Neural crest cell (in vitro differentiated cells): ENCODE data around the gene ATM. TPM values are rescaled to one million over a fixed set of nuclear protein-coding genes. Genes with fewer than 3 reads are reported as not detected.

Experiments used
- DNase-seq: peaks from one replicate; pipeline ENCODE4 v3.0.0; 2021; ENCODE audit warnings: low read depth, mixed read lengths, low spot score
- H3K27ac Mint-ChIP-seq: one replicate; pipeline ENCODE4 v1.8.0; 2021; ENCODE audit warnings: mild to moderate bottlenecking, mixed read lengths; ENCODE audit not compliant: unreplicated experiment
- H3K27me3 Mint-ChIP-seq: 2 replicates; pipeline ENCODE4 v1.8.0; 2021; ENCODE audit warnings: low read depth, mild to moderate bottlenecking, mixed read lengths
- H3K36me3 Mint-ChIP-seq: 2 replicates; pipeline ENCODE4 v1.8.0; 2021; ENCODE audit warnings: low read depth, mild to moderate bottlenecking, mixed read lengths
- H3K4me1 Mint-ChIP-seq: 2 replicates; pipeline ENCODE4 v1.8.0; 2021; ENCODE audit warnings: mixed read lengths
- H3K4me3 Mint-ChIP-seq: one replicate; pipeline ENCODE4 v1.8.0; 2021; ENCODE audit warnings: mild to moderate bottlenecking, mixed read lengths
- H3K9me3 Mint-ChIP-seq: 2 replicates; pipeline ENCODE4 v1.8.0; 2021; ENCODE audit warnings: mixed read lengths
- total RNA-seq: library from RNA; stranded (reverse); gene quantifications from 2 replicates; pipeline ENCODE4 v1.2.1, GENCODE V29; 2021
- TF ChIP-seq, protein P1 (sequence below): fragments of 200-600 bp; sonication (generic); conservative IDR thresholded peaks from 2 replicates; pipeline ENCODE4 v1.5.0; 2021; ENCODE audit warnings: antibody characterized with exemption, mild to moderate bottlenecking

ATM gene
- total RNA-seq, 1 donor from 2014 or later, result 68.5 TPM

DNA sequence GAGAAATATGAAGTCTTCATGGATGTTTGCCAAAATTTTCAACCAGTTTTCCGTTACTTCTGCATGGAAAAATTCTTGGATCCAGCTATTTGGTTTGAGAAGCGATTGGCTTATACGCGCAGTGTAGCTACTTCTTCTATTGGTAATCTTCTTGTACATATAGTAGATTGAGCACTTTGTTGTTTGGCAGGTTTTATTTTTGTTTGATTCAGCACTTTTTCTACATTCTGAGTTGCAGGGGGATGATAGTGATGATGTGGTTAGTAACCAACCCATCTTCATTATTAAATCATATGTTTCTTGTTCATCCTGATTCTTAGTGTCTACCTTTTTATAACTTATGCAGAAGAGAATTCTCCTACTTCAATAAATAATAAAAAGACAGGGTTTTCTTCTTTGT lies 122.9 kb downstream of the ATM start:
- TF ChIP-seq, protein P1, sequence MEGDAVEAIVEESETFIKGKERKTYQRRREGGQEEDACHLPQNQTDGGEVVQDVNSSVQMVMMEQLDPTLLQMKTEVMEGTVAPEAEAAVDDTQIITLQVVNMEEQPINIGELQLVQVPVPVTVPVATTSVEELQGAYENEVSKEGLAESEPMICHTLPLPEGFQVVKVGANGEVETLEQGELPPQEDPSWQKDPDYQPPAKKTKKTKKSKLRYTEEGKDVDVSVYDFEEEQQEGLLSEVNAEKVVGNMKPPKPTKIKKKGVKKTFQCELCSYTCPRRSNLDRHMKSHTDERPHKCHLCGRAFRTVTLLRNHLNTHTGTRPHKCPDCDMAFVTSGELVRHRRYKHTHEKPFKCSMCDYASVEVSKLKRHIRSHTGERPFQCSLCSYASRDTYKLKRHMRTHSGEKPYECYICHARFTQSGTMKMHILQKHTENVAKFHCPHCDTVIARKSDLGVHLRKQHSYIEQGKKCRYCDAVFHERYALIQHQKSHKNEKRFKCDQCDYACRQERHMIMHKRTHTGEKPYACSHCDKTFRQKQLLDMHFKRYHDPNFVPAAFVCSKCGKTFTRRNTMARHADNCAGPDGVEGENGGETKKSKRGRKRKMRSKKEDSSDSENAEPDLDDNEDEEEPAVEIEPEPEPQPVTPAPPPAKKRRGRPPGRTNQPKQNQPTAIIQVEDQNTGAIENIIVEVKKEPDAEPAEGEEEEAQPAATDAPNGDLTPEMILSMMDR, result no peak
- no peaks in the 10 kb centered on the region for H3K9me3 Mint-ChIP-seq
- DNase-seq, result no peak
- H3K4me1 Mint-ChIP-seq, result no peaks in the 10 kb centered on the region
- H3K36me3 Mint-ChIP-seq, result peaks cover 6% of the 10 kb centered on the region
- H3K27me3 Mint-ChIP-seq, result no peaks in the 10 kb centered on the region
- no peak overlapping the region for H3K27ac Mint-ChIP-seq
- H3K4me3 Mint-ChIP-seq, result no peak overlapping the region

DNA sequence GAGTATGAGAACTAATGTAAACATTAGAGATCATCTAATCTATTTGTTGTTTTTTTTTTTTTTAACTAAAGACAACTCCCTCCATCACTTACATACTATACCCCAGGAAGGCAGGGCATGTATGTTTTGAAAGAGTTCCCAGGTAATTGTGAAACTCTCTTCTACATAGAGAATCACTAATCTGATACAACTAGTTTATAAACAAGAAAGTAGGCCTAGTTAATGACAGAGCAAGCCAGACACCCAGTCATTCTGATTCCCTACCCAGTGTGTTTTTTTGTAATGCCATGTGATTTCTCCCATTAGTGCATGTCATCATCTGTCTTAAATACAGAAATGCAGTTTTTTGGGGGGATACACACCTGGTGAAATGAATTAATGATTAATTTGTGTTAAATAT lies 123.6 kb downstream of the ATM start:
- peaks cover 7% of the 10 kb centered on the region for H3K36me3 Mint-ChIP-seq
- H3K4me3 Mint-ChIP-seq, result no peak overlapping the region
- no peak for DNase-seq
- H3K27ac Mint-ChIP-seq, result no peak overlapping the region
- H3K9me3 Mint-ChIP-seq, result no peaks in the 10 kb centered on the region
- TF ChIP-seq, protein P1, result no peak
- H3K4me1 Mint-ChIP-seq, result no peaks in the 10 kb centered on the region
- no peaks in the 10 kb centered on the region for H3K27me3 Mint-ChIP-seq

DNA sequence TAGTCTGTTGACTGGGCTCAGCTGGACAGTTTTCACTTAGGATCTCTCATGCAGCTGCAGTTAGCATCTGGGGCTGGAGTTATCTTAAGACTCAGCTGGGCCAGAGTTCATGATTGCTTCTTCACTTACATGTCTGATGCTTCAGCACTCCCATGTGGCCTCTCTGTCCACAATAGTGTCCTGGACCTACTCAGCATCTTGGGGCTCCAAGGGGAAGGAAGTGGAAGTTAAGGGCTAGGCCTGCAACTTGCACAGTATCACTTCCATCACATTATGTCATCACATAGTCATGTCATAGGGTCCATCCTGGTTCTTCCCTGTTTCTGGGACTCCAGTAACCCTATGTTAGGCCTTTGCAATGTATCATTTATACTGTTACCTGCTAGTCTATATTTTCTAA lies 128.6 kb downstream of the ATM start:
- DNase-seq, result no peak
- Mint-ChIP-seq H3K27ac (no peak overlapping the region), H3K27me3 (no peaks in the 10 kb centered on the region), H3K36me3 (peaks cover 28% of the 10 kb centered on the region), H3K4me3 (no peak overlapping the region), H3K4me1 (no peaks in the 10 kb centered on the region), H3K9me3 (no peaks in the 10 kb centered on the region)
- TF ChIP-seq, protein P1, result no peak

DNA sequence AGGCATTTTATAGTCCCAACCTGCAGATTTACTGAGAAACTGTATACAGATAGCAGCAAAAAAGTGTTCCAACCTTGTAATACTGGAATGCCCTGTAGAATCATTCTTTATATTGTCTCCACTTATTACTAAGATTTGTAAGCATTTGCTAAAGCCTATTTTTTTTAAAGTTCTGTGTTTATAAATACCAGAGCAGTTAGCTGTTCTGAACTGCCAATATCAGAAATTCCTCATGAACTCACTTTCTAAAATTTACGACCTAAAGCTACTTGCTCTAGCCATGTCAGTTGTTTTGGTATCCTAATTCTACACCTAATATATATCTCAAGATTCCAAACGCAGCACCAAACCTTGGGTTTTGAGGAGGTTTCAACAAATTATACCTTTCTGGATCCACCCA lies 141.3 kb downstream of the ATM start:
- H3K27ac Mint-ChIP-seq, result no peak overlapping the region
- peaks cover 25% of the 10 kb centered on the region for H3K36me3 Mint-ChIP-seq
- no peak overlapping the region for H3K4me3 Mint-ChIP-seq
- H3K9me3 Mint-ChIP-seq, result peaks cover 2% of the 10 kb centered on the region
- no peaks in the 10 kb centered on the region for H3K4me1 Mint-ChIP-seq
- no peak for DNase-seq
- H3K27me3 Mint-ChIP-seq, result no peaks in the 10 kb centered on the region
- TF ChIP-seq, protein P1, result no peak

DNA sequence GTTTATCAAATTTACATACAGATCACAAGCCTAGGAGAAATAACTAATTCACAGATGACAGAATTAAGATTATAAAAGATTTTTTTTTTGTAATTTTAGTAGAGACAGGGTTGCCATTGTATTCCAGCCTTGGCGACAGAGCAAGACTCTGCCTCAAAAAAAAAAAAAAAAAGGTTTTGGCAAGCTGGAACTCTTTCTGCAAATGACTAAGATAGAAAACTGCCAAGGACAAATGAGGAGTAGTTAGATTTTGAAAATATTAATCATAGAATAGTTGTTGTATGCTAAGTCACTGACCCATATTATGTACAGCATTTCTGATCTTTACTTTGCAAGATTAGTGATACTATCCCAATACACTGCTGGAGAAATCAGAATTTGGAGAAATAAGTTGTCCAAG lies 145.3 kb downstream of the ATM start:
- no peak overlapping the region for H3K4me3 Mint-ChIP-seq
- DNase-seq, result no peak
- peaks cover 26% of the 10 kb centered on the region for H3K36me3 Mint-ChIP-seq
- no peak overlapping the region for H3K27ac Mint-ChIP-seq
- TF ChIP-seq, protein P1, result no peak
- no peaks in the 10 kb centered on the region for H3K27me3 Mint-ChIP-seq
- no peaks in the 10 kb centered on the region for H3K4me1 Mint-ChIP-seq
- H3K9me3 Mint-ChIP-seq, result peaks cover 1% of the 10 kb centered on the region

DNA sequence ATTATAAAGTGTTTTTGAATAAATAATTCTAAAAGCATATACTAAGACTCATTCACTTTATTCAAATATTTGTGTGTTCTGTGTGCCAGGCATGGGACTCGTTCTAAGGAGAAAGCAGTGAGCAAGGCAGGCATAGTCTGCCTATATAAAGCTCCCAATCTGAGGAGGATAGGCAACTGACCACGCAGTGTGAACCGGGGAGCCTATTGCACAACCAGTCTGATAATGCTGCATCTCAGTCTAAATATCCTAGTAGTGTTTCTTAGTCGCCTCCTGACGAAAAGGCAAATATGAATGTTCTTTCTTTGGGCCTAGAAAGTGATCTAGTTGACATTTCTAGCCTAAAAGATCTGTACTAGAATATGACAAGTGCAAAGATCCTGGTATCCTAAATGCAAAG lies 146.2 kb downstream of the ATM start:
- Mint-ChIP-seq H3K9me3 (peaks cover 3% of the 10 kb centered on the region), H3K36me3 (peaks cover 27% of the 10 kb centered on the region), H3K27me3 (no peaks in the 10 kb centered on the region), H3K4me1 (no peaks in the 10 kb centered on the region), H3K27ac (no peak overlapping the region), H3K4me3 (no peak overlapping the region)
- TF ChIP-seq, protein P1, result no peak
- no peak for DNase-seq
